ENCODE measurements around the gene PLA1A.

DNA sequence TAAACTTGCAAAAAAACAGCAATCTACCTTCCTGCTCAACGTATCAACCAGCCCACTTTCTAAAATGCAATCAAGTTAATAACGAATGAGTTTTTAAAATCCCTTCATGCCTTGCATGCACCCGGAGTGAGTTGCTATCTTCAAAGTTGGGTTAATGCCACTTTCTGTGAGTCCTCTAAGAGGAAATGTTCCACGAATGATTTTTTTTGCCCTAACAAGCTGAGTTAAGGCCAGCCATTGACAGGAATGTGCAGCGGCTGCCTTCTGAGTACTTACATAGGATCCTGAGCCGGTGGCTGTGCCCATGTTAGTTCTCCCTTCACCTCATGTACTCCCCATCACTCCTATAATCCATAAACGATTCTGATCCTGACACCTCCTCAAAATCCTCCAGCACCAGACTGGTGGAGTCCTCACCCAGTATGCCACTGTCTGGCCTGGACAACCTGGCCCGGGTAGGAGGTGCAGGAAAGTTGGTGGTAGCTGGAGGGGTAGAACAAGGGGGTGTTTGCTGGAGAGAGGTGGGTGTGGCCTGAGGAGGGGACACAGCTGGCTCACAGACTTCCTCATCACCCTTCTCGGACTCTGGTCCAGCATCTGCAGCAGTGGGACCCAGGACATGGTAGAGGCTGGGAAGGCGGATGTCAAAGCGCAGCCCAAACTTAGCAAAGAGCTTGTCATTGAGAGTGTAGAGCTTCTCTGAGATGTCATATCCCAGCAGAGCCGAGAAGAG is 50.3 kb downstream of the PLA1A start:
- TF ChIP-seq EZH2 (IDR thresholded peaks at IDR 0.05; ENCODE audit: borderline replicate concordance, insufficient read depth, low read depth, low read length, poor library complexity, severe bottlenecking): no peak
- TF ChIP-seq, protein P1, sequence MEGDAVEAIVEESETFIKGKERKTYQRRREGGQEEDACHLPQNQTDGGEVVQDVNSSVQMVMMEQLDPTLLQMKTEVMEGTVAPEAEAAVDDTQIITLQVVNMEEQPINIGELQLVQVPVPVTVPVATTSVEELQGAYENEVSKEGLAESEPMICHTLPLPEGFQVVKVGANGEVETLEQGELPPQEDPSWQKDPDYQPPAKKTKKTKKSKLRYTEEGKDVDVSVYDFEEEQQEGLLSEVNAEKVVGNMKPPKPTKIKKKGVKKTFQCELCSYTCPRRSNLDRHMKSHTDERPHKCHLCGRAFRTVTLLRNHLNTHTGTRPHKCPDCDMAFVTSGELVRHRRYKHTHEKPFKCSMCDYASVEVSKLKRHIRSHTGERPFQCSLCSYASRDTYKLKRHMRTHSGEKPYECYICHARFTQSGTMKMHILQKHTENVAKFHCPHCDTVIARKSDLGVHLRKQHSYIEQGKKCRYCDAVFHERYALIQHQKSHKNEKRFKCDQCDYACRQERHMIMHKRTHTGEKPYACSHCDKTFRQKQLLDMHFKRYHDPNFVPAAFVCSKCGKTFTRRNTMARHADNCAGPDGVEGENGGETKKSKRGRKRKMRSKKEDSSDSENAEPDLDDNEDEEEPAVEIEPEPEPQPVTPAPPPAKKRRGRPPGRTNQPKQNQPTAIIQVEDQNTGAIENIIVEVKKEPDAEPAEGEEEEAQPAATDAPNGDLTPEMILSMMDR (IDR thresholded peaks at IDR 0.05): no peak
